Measurements from ENCODE around the gene CREBL2.

- no peak for TF ChIP-seq REST (IDR thresholded peaks at IDR 0.05; ENCODE audit: insufficient read depth in 1 of 2, low read depth in 2 of 2, low read length in 2 of 2)
- no peak for TF ChIP-seq TAF1 (IDR thresholded peaks at IDR 0.05; ENCODE audit: borderline replicate concordance, insufficient read depth, low read length)
- no peak for TF ChIP-seq POLR2AphosphoS5 (IDR thresholded peaks at IDR 0.05; ENCODE audit: low read depth, low read length)
- no peak for TF ChIP-seq SIN3A (IDR thresholded peaks at IDR 0.05; ENCODE audit: borderline replicate concordance, insufficient read depth, low read length)
Observed at GRCh38 chr12:12648284-12648683, 36.6 kb downstream of the CREBL2 start.

Measured in PFSK-1 (cell line).